ENCODE measurements around the gene PALM2AKAP2.

Gene PALM2AKAP2

DNA sequence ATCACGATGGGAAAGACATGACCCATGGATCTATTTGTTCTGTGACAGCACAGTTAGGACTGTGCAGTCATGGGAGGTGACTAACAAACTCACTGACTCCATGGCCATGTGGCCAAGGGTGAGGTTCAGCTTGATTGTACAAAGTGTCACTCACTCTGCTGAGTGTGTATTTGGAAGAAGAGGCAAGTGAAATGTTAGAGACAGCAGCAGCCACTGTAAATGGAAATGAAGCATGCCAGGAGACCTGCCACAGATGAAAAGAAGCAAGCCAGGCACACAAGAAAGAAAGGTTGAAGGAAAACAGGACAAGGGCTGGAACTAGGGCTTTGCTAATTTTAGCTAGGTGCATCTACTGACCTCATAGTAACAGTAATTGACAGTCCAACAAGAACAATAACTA, 42.7 kb upstream of the PALM2AKAP2 start:
- Histone ChIP-seq H3K9me3 (ENCODE audit: severe bottlenecking) (no peaks in the 10 kb centered on the region), H3K4me1 (ENCODE audit: insufficient read depth, poor library complexity, severe bottlenecking) (peaks cover 13% of the 10 kb centered on the region), H3K27me3 (ENCODE audit: insufficient read depth, poor library complexity, severe bottlenecking) (no peaks in the 10 kb centered on the region), H3K36me3 (ENCODE audit: low read depth) (no peaks in the 10 kb centered on the region), H3K4me3 (ENCODE audit: severe bottlenecking) (no peak overlapping the region), H3K27ac (ENCODE audit: poor library complexity, severe bottlenecking) (no peak overlapping the region)
- TF ChIP-seq, protein P1, sequence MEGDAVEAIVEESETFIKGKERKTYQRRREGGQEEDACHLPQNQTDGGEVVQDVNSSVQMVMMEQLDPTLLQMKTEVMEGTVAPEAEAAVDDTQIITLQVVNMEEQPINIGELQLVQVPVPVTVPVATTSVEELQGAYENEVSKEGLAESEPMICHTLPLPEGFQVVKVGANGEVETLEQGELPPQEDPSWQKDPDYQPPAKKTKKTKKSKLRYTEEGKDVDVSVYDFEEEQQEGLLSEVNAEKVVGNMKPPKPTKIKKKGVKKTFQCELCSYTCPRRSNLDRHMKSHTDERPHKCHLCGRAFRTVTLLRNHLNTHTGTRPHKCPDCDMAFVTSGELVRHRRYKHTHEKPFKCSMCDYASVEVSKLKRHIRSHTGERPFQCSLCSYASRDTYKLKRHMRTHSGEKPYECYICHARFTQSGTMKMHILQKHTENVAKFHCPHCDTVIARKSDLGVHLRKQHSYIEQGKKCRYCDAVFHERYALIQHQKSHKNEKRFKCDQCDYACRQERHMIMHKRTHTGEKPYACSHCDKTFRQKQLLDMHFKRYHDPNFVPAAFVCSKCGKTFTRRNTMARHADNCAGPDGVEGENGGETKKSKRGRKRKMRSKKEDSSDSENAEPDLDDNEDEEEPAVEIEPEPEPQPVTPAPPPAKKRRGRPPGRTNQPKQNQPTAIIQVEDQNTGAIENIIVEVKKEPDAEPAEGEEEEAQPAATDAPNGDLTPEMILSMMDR (IDR thresholded peaks at IDR 0.05; ENCODE audit: poor library complexity, severe bottlenecking), result no peak
- ATAC-seq (ENCODE audit: low read depth) (no peak), DNase-seq (ENCODE audit: low spot score) (no peak)

DNA sequence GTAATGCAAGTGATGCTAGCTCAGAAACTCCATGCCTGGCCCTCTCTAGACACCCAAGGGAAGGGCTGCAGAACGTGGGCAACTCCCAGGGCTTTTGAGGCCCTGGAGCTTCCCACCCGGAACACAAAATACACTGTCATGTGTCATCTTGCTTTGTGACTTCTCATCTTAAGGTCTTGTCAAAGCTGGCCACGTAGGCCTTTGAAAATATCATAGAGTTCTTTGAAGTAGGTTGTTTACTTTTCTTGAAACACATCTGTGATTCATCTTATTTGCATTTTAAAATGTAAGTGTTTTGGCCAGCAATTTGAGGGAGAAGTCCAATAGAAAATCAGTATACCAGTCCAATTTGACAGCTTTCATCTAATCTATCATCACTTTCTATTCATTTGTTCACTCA, 40.2 kb upstream of the PALM2AKAP2 start:
- Histone ChIP-seq H3K4me3 (ENCODE audit: severe bottlenecking) (no peak overlapping the region), H3K27me3 (ENCODE audit: insufficient read depth, poor library complexity, severe bottlenecking) (no peaks in the 10 kb centered on the region), H3K9me3 (ENCODE audit: severe bottlenecking) (no peaks in the 10 kb centered on the region), H3K4me1 (ENCODE audit: insufficient read depth, poor library complexity, severe bottlenecking) (no peaks in the 10 kb centered on the region), H3K27ac (ENCODE audit: poor library complexity, severe bottlenecking) (no peak overlapping the region), H3K36me3 (ENCODE audit: low read depth) (no peaks in the 10 kb centered on the region)
- no peak for DNase-seq (ENCODE audit: low spot score)
- TF ChIP-seq, protein P1 (IDR thresholded peaks at IDR 0.05; ENCODE audit: poor library complexity, severe bottlenecking), result no peak
- ATAC-seq (ENCODE audit: low read depth), result no peak

DNA sequence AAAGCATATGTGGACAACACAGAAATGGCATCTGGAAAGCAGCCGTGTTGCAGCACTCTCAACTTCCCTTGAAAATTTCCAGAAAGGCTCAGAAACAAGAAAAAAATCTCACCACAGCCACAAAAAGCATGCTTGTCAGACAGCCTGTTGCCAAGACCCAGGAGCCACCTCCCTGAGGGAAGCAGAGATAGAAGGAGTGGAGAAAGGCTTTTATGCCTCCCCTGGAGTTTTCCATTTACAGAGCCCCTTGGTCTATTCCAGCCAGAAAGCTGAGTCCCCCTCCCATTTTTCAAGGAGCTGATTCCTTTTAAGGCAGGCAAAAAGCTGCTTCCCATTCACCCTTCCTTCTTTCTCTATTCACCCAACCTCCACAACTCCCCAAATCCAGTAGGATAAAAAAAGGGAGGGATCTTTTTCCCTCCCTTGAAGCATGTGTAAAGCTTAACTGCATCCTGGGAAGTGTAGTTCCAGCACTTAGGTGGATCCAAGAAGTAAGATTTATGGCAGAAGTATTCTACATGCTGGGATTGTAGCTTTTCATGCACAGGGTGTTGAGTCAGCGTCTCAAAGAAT, 37.1 kb upstream of the PALM2AKAP2 start:
- Histone ChIP-seq H3K9me3 (ENCODE audit: severe bottlenecking) (no peaks in the 10 kb centered on the region), H3K4me3 (ENCODE audit: severe bottlenecking) (no peak overlapping the region), H3K27ac (ENCODE audit: poor library complexity, severe bottlenecking) (no peak overlapping the region), H3K27me3 (ENCODE audit: insufficient read depth, poor library complexity, severe bottlenecking) (no peaks in the 10 kb centered on the region), H3K4me1 (ENCODE audit: insufficient read depth, poor library complexity, severe bottlenecking) (no peaks in the 10 kb centered on the region), H3K36me3 (ENCODE audit: low read depth) (no peaks in the 10 kb centered on the region)
- ATAC-seq (ENCODE audit: low read depth) (no peak), DNase-seq (ENCODE audit: low spot score) (no peak)
- TF ChIP-seq, protein P1 (IDR thresholded peaks at IDR 0.05; ENCODE audit: poor library complexity, severe bottlenecking), result no peak

DNA sequence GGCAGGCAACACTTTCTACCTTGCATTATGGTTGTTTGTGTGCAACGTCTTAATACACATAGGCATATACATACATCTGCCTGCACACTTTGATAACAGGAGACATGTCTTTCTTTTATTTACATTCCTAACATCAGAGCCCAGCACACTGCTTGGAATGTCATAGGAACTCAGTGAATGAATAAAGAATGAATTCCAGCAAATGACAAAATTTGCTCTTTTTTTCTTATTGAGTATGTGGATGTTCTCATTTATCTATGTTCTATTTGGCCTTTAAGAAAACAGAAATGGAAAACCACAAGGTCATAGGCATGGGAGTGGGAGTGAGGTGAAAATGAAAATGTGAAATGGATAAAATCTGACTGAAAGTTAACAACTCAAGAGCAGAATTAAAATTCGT, 36.3 kb upstream of the PALM2AKAP2 start:
- ATAC-seq (ENCODE audit: low read depth) (no peak), DNase-seq (ENCODE audit: low spot score) (no peak)
- TF ChIP-seq, protein P1 (IDR thresholded peaks at IDR 0.05; ENCODE audit: poor library complexity, severe bottlenecking), result no peak
- Histone ChIP-seq H3K9me3 (ENCODE audit: severe bottlenecking) (no peaks in the 10 kb centered on the region), H3K4me3 (ENCODE audit: severe bottlenecking) (no peak overlapping the region), H3K36me3 (ENCODE audit: low read depth) (no peaks in the 10 kb centered on the region), H3K27ac (ENCODE audit: poor library complexity, severe bottlenecking) (no peak overlapping the region), H3K27me3 (ENCODE audit: insufficient read depth, poor library complexity, severe bottlenecking) (no peaks in the 10 kb centered on the region), H3K4me1 (ENCODE audit: insufficient read depth, poor library complexity, severe bottlenecking) (no peaks in the 10 kb centered on the region)

All from RWPE2 (cell line).